GM19238 (cell line): ENCODE measurements around the gene PLA2G4B.
"Not testable (repeated sequence)": the region's sequence is repeated elsewhere in the genome, so short reads cannot be mapped to it uniquely, and the experiment has no call there.

Experiments
- DNase-seq: peaks from one replicate; pipeline ENCODE4 v3.0.0; 2011; ENCODE audit warnings: low spot score; ENCODE audit not compliant: insufficient read length

Gene PLA2G4B

GRCh38 chr15:41827290-41827879 is 11.3 kb upstream of the PLA2G4B start:
- DNase-seq = no peak

GRCh38 chr15:41827880-41828806 is 10.5 kb upstream of the PLA2G4B start, which contains the start of gene JMJD7:
Gene JMJD7, plus strand, starts transcription at chr15:41828092. Its CDS starts 33 bp downstream, at chr15:41828125.
- peak; percentile 95 for DNase-seq

DNA sequence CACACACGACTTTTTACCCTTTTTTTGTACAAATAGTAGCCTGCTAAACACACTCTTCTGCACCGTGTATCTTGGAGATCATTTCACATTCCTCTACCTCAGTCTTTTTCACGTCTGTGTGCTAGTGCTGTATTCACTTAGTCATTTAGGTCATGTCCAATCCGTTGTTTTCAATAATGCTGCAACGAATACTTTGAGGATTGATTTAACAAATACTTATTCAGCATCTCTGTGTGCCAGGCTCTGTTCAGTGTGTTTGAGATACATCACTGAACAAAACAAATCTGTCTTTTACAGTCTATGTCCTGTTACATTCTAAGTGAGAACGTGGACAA is 9.9 kb upstream of the PLA2G4B start:
- DNase-seq = no peak

GRCh38 chr15:41829959-41830646 is 8.5 kb upstream of the PLA2G4B start:
- DNase-seq = no peak

- DNase-seq = not testable (repeated sequence)
Measured at GRCh38 chr15:41831291-41831690, 7.4 kb upstream of the PLA2G4B start.

- DNase-seq = no peak
Measured at GRCh38 chr15:41832208-41832607, 6.4 kb upstream of the PLA2G4B start.

DNA sequence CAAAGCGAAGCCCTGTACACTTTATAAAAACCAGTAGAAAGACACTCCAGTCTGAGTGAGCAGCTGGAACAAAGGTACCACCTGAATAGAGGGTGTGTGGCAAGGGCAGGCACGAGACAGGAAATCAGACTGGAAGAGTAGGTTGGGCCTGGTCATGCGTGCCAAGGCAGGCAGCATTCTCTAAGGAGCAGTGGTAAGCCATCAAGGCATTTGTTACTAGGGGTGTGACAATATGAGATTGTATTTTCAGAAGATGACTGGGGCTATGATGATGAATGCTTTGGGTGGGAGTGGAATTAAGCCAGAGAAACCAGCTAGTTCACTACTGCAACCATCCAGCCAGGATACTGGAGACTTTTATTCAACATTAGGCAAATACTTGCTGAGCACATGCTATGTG is 5.8 kb upstream of the PLA2G4B start:
- DNase-seq = no peak

- DNase-seq = no peak
Measured at GRCh38 chr15:41834096-41834495, 4.6 kb upstream of the PLA2G4B start.

GRCh38 chr15:41836073-41836472 is 2.6 kb upstream of the PLA2G4B start:
- no peak for DNase-seq

DNA sequence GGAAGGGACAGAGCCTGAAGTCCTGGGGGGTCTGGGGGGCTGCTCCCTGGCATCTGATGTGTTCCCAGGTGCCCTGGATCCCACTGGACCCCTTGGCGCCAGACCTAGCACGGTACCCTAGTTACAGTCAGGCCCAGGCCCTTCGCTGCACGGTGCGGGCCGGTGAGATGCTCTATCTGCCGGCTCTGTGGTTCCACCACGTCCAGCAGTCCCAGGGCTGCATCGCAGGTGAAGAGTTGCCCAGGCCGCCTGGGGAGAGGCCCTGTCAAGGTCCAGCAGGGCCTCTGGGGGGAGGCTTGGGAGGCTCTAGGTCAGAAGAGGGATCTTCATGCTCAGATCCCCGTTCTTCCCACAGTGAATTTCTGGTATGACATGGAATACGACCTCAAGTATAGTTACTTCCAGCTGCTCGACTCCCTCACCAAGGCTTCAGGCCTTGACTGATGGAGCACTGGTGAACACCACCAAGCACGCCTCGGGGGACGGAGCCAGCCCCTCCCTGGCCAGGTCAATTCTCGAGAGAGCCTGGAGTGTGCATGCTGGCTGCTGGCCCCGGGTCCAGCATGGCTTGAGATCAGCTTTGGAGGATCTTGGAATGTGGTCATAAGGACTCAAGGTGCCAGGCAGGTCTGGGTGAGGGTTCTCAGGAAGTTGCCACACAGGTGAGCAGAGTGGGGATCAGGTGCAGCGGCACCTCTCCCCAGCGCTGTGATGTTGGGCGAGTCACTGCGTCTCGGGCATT is 1.8 kb upstream of the PLA2G4B start:
- DNase-seq = no peak

DNA sequence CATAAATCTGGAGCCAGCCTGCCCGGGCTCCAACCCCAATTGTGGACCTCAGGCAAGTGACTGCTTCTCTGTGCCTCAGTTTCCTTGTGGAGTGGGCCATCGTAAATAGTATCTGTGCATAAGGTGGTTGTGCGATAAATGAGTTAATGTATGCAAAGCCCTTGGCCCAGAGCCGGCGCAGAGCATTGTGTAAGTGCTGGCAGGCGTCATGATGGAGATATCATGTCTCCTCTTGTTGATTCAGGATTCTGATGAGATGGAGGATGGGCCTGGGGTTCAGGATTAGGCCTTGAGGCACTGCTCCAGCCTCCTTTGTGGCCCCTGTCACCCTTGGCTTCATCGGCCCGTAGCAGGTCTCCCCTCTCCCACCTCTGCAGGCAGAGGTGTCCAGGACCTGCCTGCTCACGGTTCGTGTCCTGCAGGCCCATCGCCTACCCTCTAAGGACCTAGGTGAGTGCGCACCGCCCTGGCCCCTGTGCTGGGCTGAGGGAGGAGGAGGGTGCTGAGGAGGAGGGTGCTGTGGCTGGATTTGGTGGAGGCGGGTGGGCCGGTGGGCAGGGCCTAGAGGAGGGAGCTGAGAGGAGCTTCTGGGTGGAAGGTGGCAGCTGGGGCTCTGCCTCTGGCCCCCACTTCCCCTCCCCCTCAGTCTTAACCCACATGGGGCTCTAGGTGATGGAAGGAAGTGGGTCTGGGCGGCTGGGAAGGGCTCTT is 1.3 kb downstream of the PLA2G4B start:
- no peak for DNase-seq

DNA sequence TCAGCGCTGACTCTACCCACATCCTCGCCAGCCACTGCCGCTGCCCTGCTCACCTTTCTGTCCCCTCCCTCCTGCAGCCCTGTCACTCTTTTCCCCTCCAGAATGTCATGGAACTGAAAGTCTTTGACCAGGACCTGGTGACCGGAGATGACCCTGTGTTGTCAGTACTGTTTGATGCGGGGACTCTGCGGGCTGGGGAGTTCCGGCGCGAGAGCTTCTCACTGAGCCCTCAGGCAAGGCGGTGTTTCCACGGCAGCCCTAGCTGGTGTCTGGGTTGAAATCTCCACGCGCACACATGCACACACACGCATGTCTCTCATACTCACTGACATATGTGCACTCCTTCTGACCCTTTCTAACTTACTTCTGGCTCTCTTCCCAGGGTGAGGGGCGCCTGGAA is 2.0 kb downstream of the PLA2G4B start:
- DNase-seq = no peak

GRCh38 chr15:41841131-41841530 is 2.5 kb downstream of the PLA2G4B start:
- no peak for DNase-seq

- DNase-seq = no peak
Measured at GRCh38 chr15:41842229-41842628, 3.6 kb downstream of the PLA2G4B start.

- no peak for DNase-seq
Measured at GRCh38 chr15:41843571-41843970, 4.9 kb downstream of the PLA2G4B start.

DNA sequence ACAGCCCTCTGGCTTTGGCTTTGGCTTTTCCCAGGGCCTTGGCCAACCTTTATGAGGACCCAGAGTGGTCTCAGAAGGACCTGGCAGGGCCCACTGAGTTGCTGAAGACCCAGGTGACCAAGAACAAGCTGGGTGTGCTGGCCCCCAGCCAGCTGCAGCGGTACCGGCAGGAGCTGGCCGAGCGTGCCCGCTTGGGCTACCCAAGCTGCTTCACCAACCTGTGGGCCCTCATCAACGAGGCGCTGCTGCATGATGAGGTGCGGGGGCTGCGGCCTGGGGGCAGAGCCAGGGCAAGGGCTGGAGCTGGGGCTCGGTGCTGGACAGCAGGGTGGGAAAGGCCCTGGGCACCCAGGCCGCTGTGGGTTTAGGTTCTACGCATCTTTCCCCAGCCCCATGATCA is 6.2 kb downstream of the PLA2G4B start:
- DNase-seq = no peak

DNA sequence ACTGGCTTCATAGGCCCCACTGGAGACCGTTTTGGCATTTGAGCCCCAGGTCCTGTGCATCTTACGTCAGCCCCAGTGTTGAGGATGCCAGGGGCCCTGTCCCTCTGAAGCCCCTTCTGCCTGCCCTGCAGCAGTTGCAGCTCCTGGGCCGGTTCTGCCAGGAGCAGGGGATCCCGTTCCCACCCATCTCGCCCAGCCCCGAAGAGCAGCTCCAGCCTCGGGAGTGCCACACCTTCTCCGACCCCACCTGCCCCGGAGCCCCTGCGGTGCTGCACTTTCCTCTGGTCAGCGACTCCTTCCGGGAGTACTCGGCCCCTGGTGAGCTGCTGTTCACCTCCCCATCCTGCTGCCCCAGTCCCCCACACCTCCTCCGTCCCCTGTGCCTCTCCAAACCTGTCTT is 8.6 kb downstream of the PLA2G4B start:
- DNase-seq = no peak

- DNase-seq = no peak
Measured at GRCh38 chr15:41847981-41848380, 9.3 kb downstream of the PLA2G4B start.

DNA sequence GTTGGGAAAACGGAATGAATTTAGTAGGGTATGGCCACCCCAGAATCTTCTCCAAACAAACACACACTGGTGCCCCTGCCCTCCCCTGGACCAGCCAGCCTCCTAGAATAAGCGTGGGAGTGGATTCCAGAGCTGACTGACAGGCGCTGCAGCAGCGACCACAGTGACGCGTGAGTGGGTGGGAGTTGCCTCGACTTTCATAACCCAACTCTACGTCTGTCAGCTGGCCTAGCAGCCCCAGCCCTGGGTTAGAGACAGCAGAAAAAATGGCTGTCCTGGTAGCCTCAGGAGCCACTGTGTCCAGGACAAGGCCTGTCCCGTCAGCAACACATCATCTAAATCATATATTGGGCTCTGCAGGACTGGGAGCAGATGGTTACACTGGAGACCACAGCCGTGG is 10.0 kb downstream of the PLA2G4B start:
- no peak for DNase-seq

GRCh38 chr15:41849204-41849603 is 10.6 kb downstream of the PLA2G4B start:
- no peak for DNase-seq

- no peak for DNase-seq
Measured at GRCh38 chr15:41849861-41850260, 11.2 kb downstream of the PLA2G4B start.
